Panc1 (cell line): ENCODE results near the gene DYNC2LI1.

Source experiments
- CTCF ChIP-seq: fragments of 450-650 bp; IDR thresholded peaks from 2 replicates; pipeline ENCODE4 v1.5.1; 2017; ENCODE audit warnings: mild to moderate bottlenecking
- POLR2AphosphoS5 ChIP-seq: IDR thresholded peaks from 2 replicates; pipeline ENCODE4 v1.6.1; 2012; ENCODE audit warnings: mild to moderate bottlenecking, low read depth, low read length, moderate library complexity

DNA sequence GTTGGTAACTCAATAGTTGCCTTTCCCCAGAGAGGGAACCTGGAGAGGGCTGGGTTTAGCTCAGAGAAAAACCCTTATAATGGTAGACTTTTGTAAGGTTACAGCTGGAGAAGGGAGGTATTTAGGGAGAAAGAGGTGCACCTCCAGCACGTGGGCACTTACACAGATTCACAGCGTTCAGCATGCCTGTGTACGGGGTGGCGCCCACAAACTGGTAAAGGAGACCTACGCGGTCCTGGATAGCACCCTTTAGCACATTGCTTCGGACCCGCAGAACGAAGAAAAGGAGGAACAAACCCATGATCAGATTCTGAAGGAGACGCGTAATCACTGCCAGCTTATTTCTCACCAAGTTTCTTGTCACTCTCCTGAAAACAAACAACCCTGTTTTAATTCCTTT, 49.9 kb downstream of the DYNC2LI1 start:
- no peak for TF ChIP-seq CTCF
- TF ChIP-seq POLR2AphosphoS5: no peak
